SK-N-SH (cell line): ENCODE data around the gene GRK3. TPM values are rescaled to one million over a fixed set of nuclear protein-coding genes. Genes with fewer than 3 reads are reported as not detected.

Source experiments
- CTCF ChIA-PET: fragments of 300-600, 350-600 bp; formaldehyde crosslinking; extraction: SDS; loops from one replicate; lab custom pipeline; 2021; lab: Yijun Ruan, JAX
- POLR2A ChIA-PET: fragments of 350-600 bp; sonication (Branson Sonifier 250); formaldehyde crosslinking; extraction: SDS; loops from one replicate; lab custom pipeline; 2020; ENCODE audit warnings: antibody characterized with exemption, inconsistent platforms; lab: Yijun Ruan, JAX
- DNase-seq: peaks from one replicate; pipeline ENCODE4 v3.0.0; 2012
- H2AFZ ChIP-seq: fragments of 200-600 bp; sonication (generic); 2 replicates; pipeline ENCODE4 v1.8.1; 2016; ENCODE audit warnings: antibody characterized with exemption, mild to moderate bottlenecking, low read depth
- H3F3A ChIP-seq: fragments of 200-600 bp; sonication (generic); replicated peaks from 2 replicates; pipeline ENCODE3; 2016; ENCODE audit warnings: antibody characterized with exemption, mild to moderate bottlenecking; ENCODE audit not compliant: insufficient read depth
- H3K27ac ChIP-seq, 2 experiments: fragments of 200-500 bp in 1 of 2; fragments of 200-600 bp in 1 of 2; sonication (Bioruptor generic) in 1 of 2; sonication (generic), shearing (Covaris generic) in 1 of 2; 2 replicates each; pipeline versions ENCODE4 v1.5.1 to v1.6.1; 2014 to 2016; ENCODE audit warnings: low read depth in 2 of 2, inconsistent platforms in 1 of 2, low read length in 1 of 2, mild to moderate bottlenecking in 1 of 2, mixed read lengths in 1 of 2
- H3K27me3 ChIP-seq: fragments of 200-600 bp; sonication (generic), shearing (Covaris generic); 2 replicates; pipeline ENCODE4 v1.6.1; 2016; ENCODE audit warnings: mixed run types; ENCODE audit not compliant: insufficient read depth
- H3K36me3 ChIP-seq, 2 experiments: fragments of 200-500 bp in 1 of 2; fragments of 200-600 bp in 1 of 2; sonication (Bioruptor generic) in 1 of 2; sonication (generic) in 1 of 2; replicated peaks in 1 of 2; 2 replicates each; pipeline versions ENCODE3 to v1.5.1; 2014 to 2016; ENCODE audit warnings: low read length in 1 of 2, mild to moderate bottlenecking in 1 of 2; ENCODE audit not compliant: insufficient read depth in 2 of 2, control insufficient read depth in 1 of 2
- H3K4me1 ChIP-seq, 2 experiments: fragments of 200-500 bp in 1 of 2; fragments of 200-600 bp in 1 of 2; sonication (Bioruptor generic) in 1 of 2; sonication (generic), shearing (Covaris generic) in 1 of 2; 2 replicates each; pipeline versions ENCODE4 v1.5.1 to v1.6.1; 2014 to 2016; ENCODE audit warnings: low read depth in 1 of 2, low read length in 1 of 2, mixed run types in 1 of 2; ENCODE audit not compliant: insufficient read depth in 2 of 2, control insufficient read depth in 1 of 2
- H3K4me2 ChIP-seq: fragments of 200-600 bp; sonication (generic), shearing (Covaris generic); 2 replicates; pipeline ENCODE4 v1.6.1; 2017; ENCODE audit warnings: mixed run types
- H3K4me3 ChIP-seq, 2 experiments: fragments of 200-500 bp in 1 of 2; fragments of 200-600 bp in 1 of 2; sonication (Bioruptor generic) in 1 of 2; sonication (generic), shearing (Covaris generic) in 1 of 2; 2 replicates each; pipeline versions ENCODE4 v1.5.1 to v1.8.1; 2014 to 2016; ENCODE audit warnings: low read depth in 2 of 2, inconsistent platforms in 1 of 2, low read length in 1 of 2, mild to moderate bottlenecking in 1 of 2, mixed read lengths in 1 of 2, moderate library complexity in 1 of 2
- H3K79me2 ChIP-seq: fragments of 200-600 bp; sonication (generic); 2 replicates; pipeline ENCODE4 v1.8.1; 2017; ENCODE audit warnings: mild to moderate bottlenecking; ENCODE audit not compliant: insufficient read depth
- H3K9ac ChIP-seq: fragments of 200-600 bp; sonication (generic); 2 replicates; pipeline ENCODE4 v1.6.1; 2017; ENCODE audit warnings: mixed run types
- H3K9me2 ChIP-seq: fragments of 200-600 bp; sonication (generic); 2 replicates; pipeline ENCODE4 v1.6.1; 2017; ENCODE audit warnings: mixed run types
- H3K9me3 ChIP-seq: fragments of 200-600 bp; sonication (generic); 2 replicates; pipeline ENCODE4 v1.6.1; 2017; ENCODE audit warnings: mixed run types, mild to moderate bottlenecking, moderate library complexity
- H4K20me1 ChIP-seq: fragments of 200-600 bp; sonication (generic); 2 replicates; pipeline ENCODE4 v1.6.1; 2017; ENCODE audit warnings: mild to moderate bottlenecking, mixed run types; ENCODE audit not compliant: insufficient read depth
- ELF1 ChIP-seq: IDR thresholded peaks from 2 replicates; pipeline ENCODE4 v1.4.0; 2012
- EZH2phosphoT487 ChIP-seq: fragments of 200-600 bp; sonication (generic); IDR thresholded peaks from 2 replicates; pipeline ENCODE4 v1.6.1; 2017; ENCODE audit warnings: low read depth, mixed run types, mild to moderate bottlenecking, antibody characterized with exemption, moderate library complexity, borderline replicate concordance
- FOSL2 ChIP-seq: IDR thresholded peaks from 2 replicates; pipeline ENCODE4 v1.4.0; 2012; ENCODE audit warnings: low read depth, mild to moderate bottlenecking, moderate library complexity, borderline replicate concordance
- GABPA ChIP-seq: IDR thresholded peaks from 2 replicates; pipeline ENCODE4 v1.4.0; 2012; ENCODE audit warnings: low read depth, mild to moderate bottlenecking
- MXI1 ChIP-seq: IDR thresholded peaks from 2 replicates; pipeline ENCODE4 v1.6.1; 2012; ENCODE audit warnings: mild to moderate bottlenecking, low read depth, low read length, improper control_type of control experiment
- NFIC ChIP-seq: IDR thresholded peaks from 2 replicates; pipeline ENCODE4 v1.4.0; 2012; ENCODE audit warnings: borderline replicate concordance
- NRF1 ChIP-seq: IDR thresholded peaks from 2 replicates; pipeline ENCODE4 v1.6.1; 2012; ENCODE audit warnings: low read depth, mild to moderate bottlenecking, low read length
- RAD21 ChIP-seq: IDR thresholded peaks from 2 replicates; pipeline ENCODE4 v1.6.1; 2012; ENCODE audit warnings: mild to moderate bottlenecking, low read length
- RXRA ChIP-seq: IDR thresholded peaks from 2 replicates; pipeline ENCODE4 v1.4.0; 2012; ENCODE audit warnings: low read depth, mild to moderate bottlenecking, borderline replicate concordance
- SIN3A ChIP-seq: IDR thresholded peaks from 2 replicates; pipeline ENCODE4 v1.6.1; 2012; ENCODE audit warnings: low read depth, mild to moderate bottlenecking, low read length, moderate library complexity, borderline replicate concordance
- SMC3 ChIP-seq: IDR thresholded peaks from 2 replicates; pipeline ENCODE4 v1.6.1; 2012; ENCODE audit warnings: low read depth, low read length, improper control_type of control experiment
- TEAD4 ChIP-seq: IDR thresholded peaks from 2 replicates; pipeline ENCODE4 v1.4.0; 2012; ENCODE audit warnings: mild to moderate bottlenecking, borderline replicate concordance; ENCODE audit not compliant: insufficient read depth
- WGBS: methylation state at CpG from one replicate; pipeline ENCODE4 v1.1.6; 2017; ENCODE audit warnings: low lambda C conversion rate; 5-methylcytosine and 5-hydroxymethylcytosine counted together
- polyA plus RNA-seq, 3 experiments: library from polyadenylated mRNA; depleted of rRNA; stranded (reverse); fragments of >200 nt; gene quantifications; 2 replicates each; pipeline ENCODE4 v1.2.3, GENCODE V29; 2012
- TF ChIP-seq, protein P1 (sequence below): IDR thresholded peaks from 2 replicates; pipeline ENCODE4 v1.4.0; 2012; ENCODE audit warnings: low read depth, borderline replicate concordance

The GRK3 gene
- polyA plus RNA-seq, 1 of the 3 experiments (the other 2 are of a cell fraction) = 1.3 TPM

DNA sequence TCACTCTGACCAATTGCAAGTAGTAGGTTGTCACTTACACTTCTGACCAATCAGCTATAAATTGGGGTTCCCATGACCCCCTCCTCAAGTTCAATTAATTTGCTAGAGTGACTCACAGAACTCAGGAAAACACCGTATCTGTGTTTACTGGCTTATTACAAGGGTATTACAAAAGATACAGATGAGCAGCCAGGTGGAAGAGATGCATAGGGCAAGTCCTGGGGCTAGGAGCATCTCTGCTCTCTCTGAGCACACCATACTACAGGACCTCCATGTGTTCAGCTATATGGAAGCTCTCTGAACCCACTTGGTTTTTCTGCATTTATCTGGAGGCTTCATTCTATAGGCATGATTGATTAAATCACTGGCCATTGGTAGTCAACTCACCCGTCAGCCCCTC is 11.3 kb upstream of the GRK3 start:
- Histone ChIP-seq H3K27me3 (no peaks in the 10 kb centered on the region), H4K20me1 (no peaks in the 10 kb centered on the region), H3K79me2 (no peaks in the 10 kb centered on the region), H3K4me3 (no peak overlapping the region), H2AFZ (no peak overlapping the region), H3K9me3 (no peaks in the 10 kb centered on the region), H3K4me2 (no peak overlapping the region), H3K27ac (peak overlapping the region in 1 of 2 experiments; percentile 31; a peak in 1 of 4 replicates), H3K4me1 (no peaks in the 10 kb centered on the region; a peak in 1 of 4 replicates), H3F3A (peaks cover 11% of the 10 kb centered on the region), H3K9me2 (no peaks in the 10 kb centered on the region), H3K36me3 (no peaks in the 10 kb centered on the region), H3K9ac (no peak overlapping the region)
- ChIA-PET CTCF (interaction anchor here (0.6 to 2.2 kb wide), 3 partner anchors 9 to 321 kb away, joined by 3 to 12 read pairs (median 7); no protein-coding TSS in a partner anchor), POLR2A (no interaction called here)
- DNase-seq = no peak
- WGBS = 84% methylated on average over 2 of the region's 2 CpGs
- TF ChIP-seq SMC3 (no peak), EZH2phosphoT487 (no peak), MXI1 (no peak)

DNA sequence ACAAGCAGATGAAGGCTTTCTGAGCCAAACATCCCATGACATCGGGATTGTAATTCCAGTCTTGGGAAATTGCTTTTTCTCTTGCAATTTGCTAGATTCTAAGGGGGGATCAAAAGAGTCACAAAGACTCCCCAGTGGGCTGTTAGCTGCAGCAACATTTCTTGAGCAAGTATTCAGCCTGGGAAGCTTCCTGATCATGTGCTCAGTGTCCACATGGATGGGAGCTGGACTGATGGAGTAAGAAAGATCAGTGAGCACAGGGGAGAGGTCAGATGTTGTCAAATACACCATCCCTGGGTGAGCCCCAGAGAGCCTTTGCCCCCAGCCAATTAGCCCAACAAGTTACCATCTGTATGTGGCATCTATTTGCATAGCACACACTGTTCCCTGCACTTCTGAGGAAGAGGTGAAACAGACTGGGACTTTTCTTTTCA is 10.2 kb upstream of the GRK3 start:
- Histone ChIP-seq H3F3A (peaks cover 11% of the 10 kb centered on the region), H3K4me2 (no peak overlapping the region), H2AFZ (no peak overlapping the region), H4K20me1 (no peaks in the 10 kb centered on the region), H3K9me2 (no peaks in the 10 kb centered on the region), H3K9ac (no peak overlapping the region), H3K9me3 (no peaks in the 10 kb centered on the region), H3K79me2 (no peaks in the 10 kb centered on the region), H3K4me1 (peaks cover 0 to 10% of the 10 kb centered on the region in 2 experiments; a peak in 1 of 4 replicates), H3K27me3 (no peaks in the 10 kb centered on the region), H3K4me3 (no peak overlapping the region), H3K36me3 (no peaks in the 10 kb centered on the region), H3K27ac (no peak overlapping the region)
- no peak for DNase-seq
- ChIA-PET POLR2A (interaction anchor here (0.6 kb wide), 1 partner anchor 233 kb away, joined by 4 read pairs; no protein-coding TSS in a partner anchor), CTCF (interaction anchor here (1.0 to 2.2 kb wide), 2 partner anchors 10 to 219 kb away, joined by 3 to 12 read pairs; no protein-coding TSS in a partner anchor)
- 25% methylated on average over 1 of the region's 1 CpG for WGBS
- TF ChIP-seq MXI1 (no peak), FOSL2 (no peak), GABPA (no peak), SIN3A (no peak), ELF1 (no peak), NRF1 (no peak), NFIC (no peak)

DNA sequence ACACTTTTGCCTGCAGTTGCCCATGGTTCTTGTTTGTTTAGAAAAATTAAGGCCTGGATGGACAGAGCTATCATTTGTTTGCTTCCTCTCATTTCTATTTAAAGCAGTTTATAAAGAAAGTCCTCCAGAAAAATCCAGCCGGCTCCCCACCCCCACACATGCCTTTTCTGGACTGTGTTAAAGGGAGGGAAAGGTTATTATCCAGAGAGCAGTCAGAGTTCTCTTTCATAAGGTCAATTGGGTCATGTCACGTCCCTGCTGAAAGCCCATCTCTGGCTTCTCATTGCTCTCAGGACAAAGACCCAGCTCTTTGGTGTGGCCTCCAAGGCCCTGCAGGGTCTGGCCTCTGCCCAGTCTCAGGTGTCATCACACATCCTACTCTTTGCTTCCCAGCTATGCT is 9.8 kb upstream of the GRK3 start:
- no peaks in the 10 kb centered on the region for H3K9me3 ChIP-seq
- peaks cover 0 to 14% of the 10 kb centered on the region in 2 experiments; a peak in 1 of 4 replicates for H3K4me1 ChIP-seq
- H2AFZ ChIP-seq = no peak overlapping the region
- no peaks in the 10 kb centered on the region for H4K20me1 ChIP-seq
- no peak overlapping the region for H3K27ac ChIP-seq
- 58% methylated on average over 2 of the region's 2 CpGs for WGBS
- CTCF ChIA-PET = interaction anchor here (1.0 to 2.2 kb wide), 2 partner anchors 10 to 218 kb away, joined by 3 to 12 read pairs; no protein-coding TSS in a partner anchor
- H3K79me2 ChIP-seq = no peaks in the 10 kb centered on the region
- no peaks in the 10 kb centered on the region; the same call in 1 of the 2 replicates for H3K27me3 ChIP-seq
- H3K4me2 ChIP-seq = no peak overlapping the region
- no peaks in the 10 kb centered on the region for H3K9me2 ChIP-seq
- no peak overlapping the region for H3K4me3 ChIP-seq
- POLR2A ChIA-PET = interaction anchor here (0.6 kb wide), 1 partner anchor 233 kb away, joined by 4 read pairs; no protein-coding TSS in a partner anchor
- TF ChIP-seq RAD21 (no peak), TEAD4 (no peak), RXRA (no peak)
- TF ChIP-seq, protein P1, sequence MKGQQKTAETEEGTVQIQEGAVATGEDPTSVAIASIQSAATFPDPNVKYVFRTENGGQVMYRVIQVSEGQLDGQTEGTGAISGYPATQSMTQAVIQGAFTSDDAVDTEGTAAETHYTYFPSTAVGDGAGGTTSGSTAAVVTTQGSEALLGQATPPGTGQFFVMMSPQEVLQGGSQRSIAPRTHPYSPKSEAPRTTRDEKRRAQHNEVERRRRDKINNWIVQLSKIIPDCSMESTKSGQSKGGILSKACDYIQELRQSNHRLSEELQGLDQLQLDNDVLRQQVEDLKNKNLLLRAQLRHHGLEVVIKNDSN = no peak
- no peak overlapping the region for H3K9ac ChIP-seq
- H3F3A ChIP-seq = peaks cover 11% of the 10 kb centered on the region
- no peaks in the 10 kb centered on the region for H3K36me3 ChIP-seq
- no peak for DNase-seq
